HG03565 (cell line): ENCODE results near the gene GOLGA8A.
"Not testable (repeated sequence)": the region's sequence is repeated elsewhere in the genome, so short reads cannot be mapped to it uniquely, and the experiment has no call there.

Source experiments
- ATAC-seq: cut with Tn5 transposase; IDR thresholded peaks from one replicate; pipeline ENCODE4 v1.9.1; 2021; ENCODE audit warnings: mild to moderate bottlenecking, moderate library complexity; ENCODE audit not compliant: unreplicated experiment

Gene GOLGA8A, protein sequence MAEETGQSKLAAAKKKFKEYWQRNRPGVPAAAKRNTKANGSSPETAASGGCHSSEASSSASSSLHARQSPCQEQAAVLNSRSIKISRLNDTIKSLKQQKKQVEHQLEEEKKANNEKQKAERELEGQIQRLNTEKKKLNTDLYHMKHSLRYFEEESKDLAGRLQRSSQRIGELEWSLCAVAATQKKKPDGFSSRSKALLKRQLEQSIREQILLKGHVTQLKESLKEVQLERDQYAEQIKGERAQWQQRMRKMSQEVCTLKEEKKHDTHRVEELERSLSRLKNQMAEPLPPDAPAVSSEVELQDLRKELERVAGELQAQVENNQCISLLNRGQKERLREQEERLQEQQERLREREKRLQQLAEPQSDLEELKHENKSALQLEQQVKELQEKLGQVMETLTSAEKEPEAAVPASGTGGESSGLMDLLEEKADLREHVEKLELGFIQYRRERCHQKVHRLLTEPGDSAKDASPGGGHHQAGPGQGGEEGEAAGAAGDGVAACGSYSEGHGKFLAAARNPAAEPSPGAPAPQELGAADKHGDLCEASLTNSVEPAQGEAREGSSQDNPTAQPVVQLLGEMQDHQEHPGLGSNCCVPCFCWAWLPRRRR

DNA sequence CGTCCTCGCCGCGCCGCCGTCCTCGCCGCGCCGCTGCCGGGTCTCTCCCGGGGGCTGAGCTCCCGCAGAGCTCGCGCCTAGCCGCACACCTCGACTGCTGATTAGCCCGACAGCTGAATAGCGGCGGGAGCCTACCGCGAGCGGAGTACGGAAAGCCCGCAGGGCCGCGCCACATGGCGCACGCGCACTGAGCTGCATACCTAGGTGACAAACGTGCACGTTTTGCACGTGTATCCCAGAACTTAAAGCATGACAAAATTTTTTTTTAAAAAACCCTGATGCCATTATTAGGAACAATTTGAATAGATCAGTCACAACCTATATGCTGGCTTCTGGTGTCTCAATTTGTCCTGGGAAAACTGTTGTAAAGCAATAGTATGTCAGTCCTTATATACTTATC, at the start of gene GOLGA8A:
TSS of gene GOLGA8A (minus strand) at position 122 of the 400 bp plus-strand sequence. CDS start 48,117 bp downstream, outside the sequence.
- peak; percentile 71 for ATAC-seq

DNA sequence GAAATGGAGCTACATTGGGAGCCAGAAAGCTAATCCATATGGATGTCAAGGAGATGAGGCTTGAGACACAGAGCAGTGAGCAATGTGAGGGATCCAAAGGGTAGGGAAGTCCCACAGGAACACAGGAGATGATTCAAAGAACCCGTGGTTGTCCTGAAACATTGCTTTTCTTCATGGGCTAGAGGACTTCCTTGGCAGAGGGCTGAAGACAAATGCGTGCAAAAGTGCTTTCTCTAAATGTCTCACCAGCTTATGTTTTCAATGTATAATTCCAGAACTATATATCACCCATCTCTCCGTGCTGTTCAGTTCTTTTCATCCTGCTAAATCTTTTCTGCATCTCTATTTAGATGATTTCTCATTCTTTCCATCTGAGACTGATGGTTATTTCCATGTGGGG, 46.0 kb upstream of the GOLGA8A start:
- ATAC-seq, result no peak

DNA sequence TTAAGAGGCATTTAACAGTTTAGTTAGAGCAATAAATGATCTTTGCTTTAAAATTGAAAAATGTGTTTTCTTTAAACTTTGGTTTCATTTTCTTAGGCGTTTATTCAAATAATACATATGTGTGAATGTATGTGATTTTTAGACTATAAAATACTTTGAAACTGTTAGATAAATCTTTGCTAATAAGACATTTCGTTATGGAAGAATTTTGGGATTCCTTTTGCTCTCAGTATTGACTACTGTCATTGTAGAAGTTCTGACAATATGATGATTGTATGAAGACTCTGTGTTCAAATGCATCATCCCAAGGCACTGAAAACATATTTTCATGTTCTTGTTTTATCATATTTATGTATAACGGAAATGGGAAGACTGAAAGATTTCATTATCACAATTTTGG, 43.8 kb upstream of the GOLGA8A start:
- ATAC-seq, result no peak

DNA sequence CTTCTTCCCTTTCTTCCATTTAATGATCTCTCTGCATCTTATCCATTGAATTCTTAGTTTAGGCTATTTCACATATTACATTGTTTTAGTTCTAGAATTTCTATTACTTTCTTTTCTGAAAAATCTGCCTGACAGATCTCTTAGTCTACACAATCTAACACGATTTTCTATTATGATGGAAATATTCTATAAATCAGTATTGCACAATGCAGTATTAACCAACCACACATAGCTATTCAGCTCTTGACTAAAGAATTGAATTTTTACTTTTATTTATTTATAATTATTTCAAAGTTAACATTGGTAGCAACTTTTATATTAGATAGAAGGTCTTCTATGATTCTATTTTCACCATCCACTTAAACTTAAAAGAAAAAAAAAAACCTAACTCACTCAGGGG, 36.2 kb upstream of the GOLGA8A start:
- ATAC-seq, result no peak

DNA sequence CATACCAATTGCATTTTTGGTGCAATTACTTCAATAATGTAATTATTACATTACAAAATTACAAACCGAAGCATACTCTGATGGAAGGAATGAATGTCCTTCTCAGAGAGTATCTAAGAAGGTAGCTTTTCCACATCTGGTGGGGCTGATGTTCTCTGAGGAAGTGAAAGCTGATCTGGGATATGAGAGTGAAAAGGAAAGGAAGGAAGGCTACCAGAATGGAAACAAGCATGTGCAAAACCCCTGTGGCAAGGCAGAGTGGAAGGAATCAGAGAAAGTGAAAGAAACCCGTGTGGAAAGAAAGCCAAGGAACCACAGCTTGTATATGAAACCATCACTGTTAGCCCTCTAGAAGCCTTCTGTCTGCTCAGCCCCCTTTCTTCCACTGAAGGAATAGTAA, 35.3 kb upstream of the GOLGA8A start:
- no peak for ATAC-seq

DNA sequence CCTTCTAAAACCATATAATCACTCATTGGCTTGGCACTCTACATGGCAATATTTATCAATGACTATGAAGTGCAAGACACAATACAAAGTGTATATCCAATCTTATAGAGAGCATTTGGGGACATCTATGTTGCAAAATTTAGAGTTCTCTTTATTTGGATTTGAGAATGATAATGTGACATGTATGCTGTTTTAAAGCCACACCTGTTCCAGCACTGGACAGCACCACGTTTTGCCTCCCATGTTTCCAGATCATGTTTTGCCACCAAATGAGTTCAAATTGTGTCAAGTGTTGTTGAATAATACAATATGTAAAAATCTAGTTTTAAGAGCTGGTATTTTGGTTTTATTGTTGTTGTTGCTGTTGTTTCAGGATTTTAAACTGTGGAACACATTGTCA, 33.3 kb upstream of the GOLGA8A start:
- no peak for ATAC-seq

DNA sequence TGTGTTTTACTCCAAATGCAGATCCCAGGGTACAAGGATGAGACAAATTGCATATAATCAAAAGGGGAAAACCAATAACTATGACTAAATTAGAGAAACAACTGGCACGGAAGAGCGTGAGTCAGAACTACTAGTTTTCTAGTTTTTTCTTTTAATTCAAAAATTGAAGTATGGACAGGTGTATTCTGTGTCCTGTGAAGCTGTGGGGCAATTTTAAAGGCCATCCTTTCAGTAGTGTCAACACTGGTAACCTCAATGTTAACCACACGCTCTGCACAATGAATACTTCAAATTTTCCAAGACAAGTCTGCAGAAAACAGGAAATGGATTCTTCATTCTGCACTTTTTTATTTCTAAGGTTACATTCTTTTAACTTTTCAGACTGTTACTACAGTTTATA, 32.5 kb upstream of the GOLGA8A start:
- no peak for ATAC-seq

DNA sequence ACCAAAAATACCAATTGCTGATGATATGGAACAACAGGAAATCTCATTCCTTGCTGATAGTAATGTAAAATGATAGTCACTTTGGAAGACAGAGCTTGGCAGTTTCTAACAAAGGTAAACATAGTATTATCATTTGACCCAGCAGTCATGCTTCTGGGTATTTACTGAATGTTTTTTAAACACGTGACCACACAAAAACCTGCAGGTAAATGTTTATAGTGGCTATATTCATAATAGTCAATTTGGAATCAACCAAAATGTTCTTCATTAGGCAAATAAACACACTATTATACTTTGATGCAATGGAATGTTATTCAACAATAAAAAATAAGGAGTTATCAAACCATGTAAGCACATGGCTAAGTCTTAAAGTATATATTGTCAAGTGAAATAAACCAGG, 24.1 kb upstream of the GOLGA8A start:
- no peak for ATAC-seq

DNA sequence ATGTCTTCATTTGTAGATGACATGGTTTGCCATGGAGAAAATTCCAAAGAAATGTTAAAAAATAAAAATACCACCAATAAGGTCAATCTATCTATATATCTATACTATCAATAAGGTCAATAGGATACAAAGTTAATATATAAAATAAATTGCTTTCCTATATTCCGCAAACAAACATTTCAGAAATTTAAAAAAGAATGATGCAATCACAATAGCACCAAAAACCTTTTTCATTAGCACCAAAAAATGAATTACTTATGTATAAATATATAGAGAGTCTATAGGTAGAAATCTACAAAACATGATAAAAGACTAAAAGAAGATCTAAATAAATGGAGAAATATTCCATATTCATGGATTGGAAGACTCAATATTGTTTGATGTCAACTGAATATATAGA, 22.8 kb upstream of the GOLGA8A start:
- ATAC-seq, result no peak

DNA sequence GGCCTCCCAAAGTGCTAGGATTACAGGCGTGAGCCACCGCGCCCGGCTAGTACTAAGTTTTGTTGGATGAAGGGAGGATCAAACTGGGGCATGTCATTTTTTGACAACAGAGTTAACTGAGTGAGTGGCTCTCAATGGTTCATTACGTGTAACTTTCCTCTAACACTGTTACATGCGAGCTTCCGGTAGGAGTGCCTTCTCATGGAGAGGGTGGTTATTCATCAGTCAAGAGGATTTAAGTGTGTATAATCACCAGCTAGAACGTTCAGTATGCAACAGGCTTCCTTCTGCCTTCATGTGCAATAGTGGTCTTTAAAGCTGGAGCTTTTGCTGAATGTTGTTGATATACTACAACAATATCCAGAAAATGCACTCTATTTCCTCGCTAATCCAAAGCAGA, 19.1 kb upstream of the GOLGA8A start:
- ATAC-seq, result no peak

DNA sequence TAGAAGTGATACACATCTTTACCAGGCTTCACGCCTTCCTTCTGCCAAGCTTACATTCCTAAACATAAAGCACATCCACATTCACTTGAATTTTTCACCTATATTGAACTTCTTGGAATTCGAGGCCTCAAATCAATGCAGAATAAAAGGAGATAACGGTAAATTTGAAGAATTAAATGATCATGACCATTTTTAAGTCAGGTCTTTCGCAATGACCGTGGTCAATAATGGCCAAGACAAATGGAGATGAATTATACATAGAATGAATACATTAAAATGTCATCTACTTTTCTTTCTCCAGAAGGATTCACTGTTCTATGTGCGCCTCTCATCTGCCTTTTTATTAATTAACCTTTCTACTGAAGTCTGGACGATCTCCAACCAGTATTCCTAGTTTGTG, 5.3 kb upstream of the GOLGA8A start:
- no peak for ATAC-seq

DNA sequence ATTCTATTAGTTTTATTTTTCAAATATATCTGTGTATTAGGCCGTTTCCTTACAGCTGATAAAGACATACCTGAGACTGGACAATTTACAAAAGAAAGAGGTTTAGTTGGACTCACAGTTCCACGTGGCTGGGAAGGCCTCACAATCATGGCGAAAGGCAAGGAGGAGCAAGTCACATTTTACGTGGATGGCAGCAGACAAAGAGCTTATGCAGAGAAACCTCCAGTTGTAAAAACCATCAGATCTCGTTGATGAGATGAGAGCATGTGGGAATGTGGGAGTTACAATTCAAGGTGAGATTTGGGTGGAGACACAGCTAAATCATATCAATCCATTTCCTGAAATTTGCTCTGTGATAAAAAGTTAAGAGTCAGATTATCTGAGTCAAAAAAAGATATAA, 2.3 kb upstream of the GOLGA8A start:
- no peak for ATAC-seq

DNA sequence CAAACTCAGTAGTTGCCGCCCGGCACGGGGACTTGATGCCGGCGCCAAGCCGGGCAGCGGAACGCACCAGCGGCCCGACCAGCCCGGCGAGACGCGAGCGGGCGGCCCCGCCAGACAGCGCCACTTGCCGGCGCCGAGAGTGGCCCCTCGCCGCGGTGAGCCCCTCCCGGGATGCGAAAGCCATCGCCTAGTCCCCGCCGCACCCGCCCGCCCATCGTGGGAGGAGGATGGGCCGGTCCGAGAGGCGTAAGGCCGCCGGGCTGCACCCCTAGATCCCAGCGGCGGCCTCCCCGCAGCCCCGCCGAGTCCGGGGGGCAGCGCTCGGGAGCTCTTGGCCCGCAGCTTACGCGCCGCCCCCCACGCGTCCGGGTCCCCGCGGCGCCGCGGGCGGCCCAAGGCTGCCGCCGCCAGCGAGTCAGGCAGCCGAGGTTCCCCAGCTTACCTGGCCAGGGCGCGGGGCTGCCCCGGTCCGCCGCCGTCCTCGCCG, 609 bp downstream of the GOLGA8A start:
- ATAC-seq, result peak; percentile 37

DNA sequence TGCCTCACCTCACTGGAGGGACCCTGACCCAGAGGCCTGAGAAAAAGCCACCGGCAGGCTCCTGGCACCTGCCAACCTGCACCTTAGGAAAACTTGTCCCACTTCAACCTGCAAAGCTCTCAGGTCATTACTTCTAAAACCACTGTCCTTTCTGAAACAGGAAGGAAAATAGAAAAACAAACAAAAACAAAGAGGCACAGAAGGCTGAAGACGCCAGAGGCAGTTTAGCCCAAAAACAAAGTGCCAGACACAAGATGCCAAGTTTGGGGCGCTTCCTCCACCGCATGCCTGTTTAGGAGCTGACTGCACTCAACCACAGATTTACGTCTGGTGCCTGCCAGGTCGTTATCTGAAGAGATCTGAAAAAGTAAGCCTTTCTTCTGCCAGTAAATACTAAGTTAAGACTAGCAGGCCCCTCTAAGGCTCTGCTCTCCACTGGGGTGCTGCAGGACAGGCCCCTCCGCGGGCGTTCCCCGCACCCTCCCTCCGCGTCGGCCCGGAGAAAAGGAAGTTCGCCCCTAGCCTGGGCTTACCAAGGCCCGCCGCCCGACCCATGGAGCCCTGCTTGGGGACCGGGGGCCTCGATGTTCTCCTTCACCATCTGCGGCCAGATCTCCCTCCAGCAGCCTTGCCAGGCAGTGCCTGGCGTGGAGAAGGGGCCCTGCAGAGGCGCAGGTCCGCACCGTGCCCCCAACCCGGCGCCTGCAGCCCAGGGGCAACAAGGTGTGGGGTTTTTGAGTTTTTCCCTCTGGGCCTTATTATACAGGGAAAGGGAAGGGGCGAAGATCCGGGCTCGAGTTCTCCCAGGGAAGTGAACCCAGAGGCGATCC, 1.3 kb downstream of the GOLGA8A start:
- peak; percentile 19 for ATAC-seq

DNA sequence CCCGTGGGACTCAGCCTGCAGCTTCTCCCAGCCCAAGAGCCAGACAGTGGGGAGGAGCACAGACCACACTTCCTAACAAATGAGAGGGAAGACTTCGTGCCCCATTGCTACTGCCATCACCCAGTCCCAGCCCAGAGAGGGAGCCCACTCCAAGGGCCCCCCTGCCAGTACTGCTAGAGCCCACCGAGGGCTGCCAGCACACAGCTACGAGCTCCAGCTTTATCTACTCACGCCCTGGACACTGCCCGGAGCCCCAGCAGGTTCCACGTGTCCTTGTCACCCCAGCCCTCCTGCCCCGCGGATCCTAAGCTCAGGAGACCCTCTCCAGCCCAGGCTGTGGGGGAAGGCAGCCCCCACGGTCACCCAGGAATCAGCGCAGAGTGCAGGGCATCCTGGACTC, 1.9 kb downstream of the GOLGA8A start:
- no peak for ATAC-seq

DNA sequence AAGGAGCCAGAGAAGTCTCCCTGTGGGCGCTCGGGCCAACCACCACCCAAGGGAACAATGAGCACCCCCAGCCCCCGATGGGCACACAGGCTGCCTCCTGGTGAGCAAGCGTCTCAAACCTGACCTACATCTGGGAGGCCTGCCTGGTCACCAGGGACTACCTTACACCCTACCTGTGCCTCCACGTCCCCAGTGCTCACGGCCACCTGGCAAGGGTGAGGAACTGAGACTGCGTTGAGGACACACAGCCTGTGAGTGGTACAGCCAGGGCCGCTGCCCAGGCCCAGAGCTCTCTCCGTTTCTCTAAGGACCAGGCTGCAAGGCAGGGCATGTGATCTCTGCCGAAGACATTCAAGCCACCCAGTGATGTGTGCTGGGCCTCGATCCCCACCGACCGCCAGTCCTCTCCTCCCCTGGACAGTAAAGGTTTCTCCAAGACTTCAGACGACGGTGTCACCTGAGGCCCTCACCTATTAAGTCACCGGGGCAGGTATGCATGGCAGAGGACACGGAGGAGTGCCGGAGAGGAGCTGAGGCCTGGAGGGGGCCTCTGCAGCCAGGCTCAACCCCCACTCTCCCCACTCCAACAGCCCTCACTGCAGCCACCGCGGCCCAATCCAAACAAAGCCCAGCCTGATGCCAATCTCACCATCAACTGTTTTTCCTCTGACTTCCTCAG, 2.8 kb downstream of the GOLGA8A start:
- ATAC-seq, result no peak

DNA sequence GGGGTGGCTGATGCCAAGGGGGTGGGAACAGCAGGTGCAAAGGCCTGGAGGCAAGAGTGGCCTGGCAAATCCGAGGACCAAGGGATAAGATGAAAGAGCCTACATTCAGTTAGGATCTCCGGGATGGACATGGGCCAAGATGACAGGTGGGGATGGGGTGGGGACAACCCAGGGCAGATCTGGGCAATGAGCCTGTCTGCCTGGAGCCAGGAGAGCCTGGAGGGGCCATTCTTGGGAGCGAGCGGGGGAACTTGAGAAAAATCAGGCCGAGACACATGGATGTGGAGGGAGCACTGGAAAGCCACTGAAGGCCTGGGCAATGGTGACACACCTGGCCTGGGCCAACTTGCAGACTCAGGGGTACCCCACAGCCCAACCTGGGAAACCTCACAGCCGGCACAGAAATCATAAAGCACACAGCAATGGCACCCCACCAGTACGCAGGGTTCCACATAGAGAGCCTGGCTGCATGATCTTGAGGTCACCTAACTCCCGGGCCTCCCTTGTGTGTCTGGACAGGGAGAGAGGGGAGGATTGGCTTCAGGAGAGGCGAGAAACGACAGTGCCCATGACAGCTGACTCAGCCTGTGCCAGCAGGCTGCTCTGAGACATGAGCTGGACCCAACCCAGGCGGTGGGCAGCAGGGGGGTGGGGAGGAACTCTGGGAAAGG, 3.5 kb downstream of the GOLGA8A start:
- ATAC-seq, result not testable (repeated sequence)

DNA sequence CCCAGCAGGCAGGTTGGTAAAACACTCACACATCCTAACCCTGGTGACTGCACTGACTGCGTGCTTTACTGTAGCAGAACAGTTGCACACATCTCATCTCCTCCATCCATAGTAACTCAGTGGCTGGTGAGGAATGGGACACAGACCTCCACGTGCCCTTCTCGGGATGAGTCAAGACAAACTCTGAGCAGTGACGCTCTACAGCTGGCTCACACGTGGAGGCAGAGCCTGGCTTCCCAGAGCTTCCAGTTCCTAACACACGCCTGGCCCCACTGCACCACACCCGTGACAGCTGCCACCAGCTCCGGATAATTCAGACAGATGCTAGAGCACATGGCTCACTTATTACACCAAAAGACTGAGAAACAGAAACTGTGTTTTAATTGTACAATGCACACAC, 7.0 kb downstream of the GOLGA8A start:
- ATAC-seq, result not testable (repeated sequence)

DNA sequence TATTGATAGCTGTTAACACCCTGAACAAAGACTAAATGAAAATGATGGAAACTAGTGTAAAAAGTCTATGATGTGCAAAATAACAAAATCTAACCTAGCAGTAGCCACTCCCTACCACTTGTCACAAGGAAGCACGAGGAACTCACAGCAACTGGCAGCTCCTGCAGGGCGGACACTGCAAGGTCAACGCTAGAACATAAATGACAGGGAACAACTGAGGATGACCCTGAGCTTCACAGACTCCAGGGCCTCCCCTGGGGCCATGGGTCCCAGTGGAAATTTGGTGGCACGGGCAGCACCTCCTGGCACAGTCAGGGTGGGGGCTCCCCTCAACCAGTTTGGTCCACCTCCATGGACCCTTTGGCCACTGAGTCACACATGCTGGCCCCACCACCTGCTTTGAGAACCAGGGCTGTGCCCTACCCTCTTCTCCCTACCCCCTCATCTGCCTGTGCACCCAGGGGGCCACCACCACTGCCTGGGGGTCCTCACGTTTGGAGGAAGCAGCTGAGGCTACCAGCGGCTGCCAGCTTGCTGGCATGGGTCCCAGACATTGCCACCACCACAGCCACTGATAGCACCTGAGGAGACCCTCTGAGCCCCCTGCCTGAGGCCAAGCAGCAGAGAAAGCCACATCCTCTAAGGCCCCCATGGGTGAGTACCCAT, 14.1 kb downstream of the GOLGA8A start:
- not testable (repeated sequence) for ATAC-seq

DNA sequence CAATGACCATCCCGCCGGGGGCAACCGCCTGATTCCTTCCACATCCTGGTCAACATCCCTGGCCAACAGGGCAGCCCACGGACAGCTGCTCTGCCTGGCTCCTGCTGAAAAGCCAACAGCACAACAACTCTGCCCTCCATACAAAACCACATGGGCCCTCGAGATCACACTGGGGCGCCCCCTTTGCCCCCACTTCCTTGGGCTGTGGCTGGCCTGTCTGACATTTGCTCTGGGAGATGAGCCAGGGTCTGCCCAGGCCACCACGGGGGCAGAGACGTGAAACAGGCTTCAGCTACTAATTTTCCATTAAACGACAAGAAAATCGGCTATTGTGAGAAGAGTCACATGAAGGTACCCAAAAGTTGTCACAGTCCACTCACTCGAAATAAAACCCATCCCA, 16.7 kb downstream of the GOLGA8A start:
- not testable (repeated sequence) for ATAC-seq
